LNCaP clone FGC (cell line): Measurements from ENCODE around the gene SLC35A4.
A peak's percentile ranks its signal among the peaks of the same experiment; 100 is the strongest.

Experiments
- DNase-seq: peaks from one replicate; pipeline ENCODE4 v3.0.0-alpha.2; 2011; ENCODE audit warnings: low read depth
- H3K4me3 ChIP-seq: 2 replicates; pipeline ENCODE4 v1.5.1; 2011; ENCODE audit warnings: mild to moderate bottlenecking, low read depth, low read length, control low read depth
- TF ChIP-seq, protein P1 (sequence below): IDR thresholded peaks from 2 replicates; pipeline ENCODE4 v1.5.1; 2012; ENCODE audit warnings: mild to moderate bottlenecking; ENCODE audit not compliant: control insufficient read depth, insufficient read depth; ENCODE audit errors: extremely low read depth

The SLC35A4 gene, protein sequence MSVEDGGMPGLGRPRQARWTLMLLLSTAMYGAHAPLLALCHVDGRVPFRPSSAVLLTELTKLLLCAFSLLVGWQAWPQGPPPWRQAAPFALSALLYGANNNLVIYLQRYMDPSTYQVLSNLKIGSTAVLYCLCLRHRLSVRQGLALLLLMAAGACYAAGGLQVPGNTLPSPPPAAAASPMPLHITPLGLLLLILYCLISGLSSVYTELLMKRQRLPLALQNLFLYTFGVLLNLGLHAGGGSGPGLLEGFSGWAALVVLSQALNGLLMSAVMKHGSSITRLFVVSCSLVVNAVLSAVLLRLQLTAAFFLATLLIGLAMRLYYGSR

DNA sequence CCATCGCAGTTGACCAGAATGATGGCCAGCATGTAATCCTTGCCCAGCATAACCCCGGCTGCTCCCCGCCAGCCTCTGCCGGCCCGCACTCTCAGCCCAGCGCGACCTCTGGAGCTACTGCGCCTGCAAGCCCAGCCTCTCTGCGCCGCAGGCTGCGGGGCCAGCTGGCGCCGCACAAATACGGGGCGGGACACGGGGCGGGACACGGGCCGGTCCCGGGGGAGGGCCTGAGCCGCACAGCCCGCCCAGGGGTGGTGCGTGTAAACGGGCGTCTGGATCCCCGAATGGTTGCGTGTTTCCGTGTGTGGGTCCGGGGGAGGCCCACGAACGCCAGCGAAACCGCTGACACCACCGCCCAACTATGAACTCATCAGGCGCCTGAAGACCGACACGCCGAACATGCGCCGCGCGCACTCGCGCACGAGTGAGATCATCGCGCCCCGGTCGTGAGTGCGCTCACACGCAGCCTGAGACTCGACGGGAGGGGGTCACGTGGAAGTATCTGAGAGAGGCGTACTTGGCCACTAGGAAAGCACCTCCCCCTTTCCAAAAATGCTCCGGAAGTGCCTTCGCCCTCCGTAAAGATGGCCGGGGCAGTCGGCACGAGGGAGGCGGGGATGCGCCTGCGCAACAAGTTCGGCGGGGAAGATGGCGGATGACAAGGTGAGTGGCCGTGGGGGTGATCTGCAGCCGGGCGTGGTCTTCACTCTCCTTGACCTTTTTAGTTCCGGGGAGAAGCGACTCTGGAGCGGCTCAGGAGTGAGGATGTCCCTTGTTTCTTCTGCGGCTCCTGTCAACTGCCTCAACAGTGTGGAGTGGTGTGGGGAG, at the start of gene SLC35A4, which contains the start of gene APBB3:
TSS of gene SLC35A4 (plus strand) at position 633 of the 828 bp plus-strand sequence. CDS start 2,342 bp downstream, outside the sequence.
TSS of gene APBB3 (minus strand) at position 403 of the 828 bp plus-strand sequence. CDS start at position 50, 353 bp downstream.
- TF ChIP-seq, protein P1, sequence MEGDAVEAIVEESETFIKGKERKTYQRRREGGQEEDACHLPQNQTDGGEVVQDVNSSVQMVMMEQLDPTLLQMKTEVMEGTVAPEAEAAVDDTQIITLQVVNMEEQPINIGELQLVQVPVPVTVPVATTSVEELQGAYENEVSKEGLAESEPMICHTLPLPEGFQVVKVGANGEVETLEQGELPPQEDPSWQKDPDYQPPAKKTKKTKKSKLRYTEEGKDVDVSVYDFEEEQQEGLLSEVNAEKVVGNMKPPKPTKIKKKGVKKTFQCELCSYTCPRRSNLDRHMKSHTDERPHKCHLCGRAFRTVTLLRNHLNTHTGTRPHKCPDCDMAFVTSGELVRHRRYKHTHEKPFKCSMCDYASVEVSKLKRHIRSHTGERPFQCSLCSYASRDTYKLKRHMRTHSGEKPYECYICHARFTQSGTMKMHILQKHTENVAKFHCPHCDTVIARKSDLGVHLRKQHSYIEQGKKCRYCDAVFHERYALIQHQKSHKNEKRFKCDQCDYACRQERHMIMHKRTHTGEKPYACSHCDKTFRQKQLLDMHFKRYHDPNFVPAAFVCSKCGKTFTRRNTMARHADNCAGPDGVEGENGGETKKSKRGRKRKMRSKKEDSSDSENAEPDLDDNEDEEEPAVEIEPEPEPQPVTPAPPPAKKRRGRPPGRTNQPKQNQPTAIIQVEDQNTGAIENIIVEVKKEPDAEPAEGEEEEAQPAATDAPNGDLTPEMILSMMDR, result no peak
- DNase-seq, result peak; percentile 97
- peak within 1 kb of the TSS; percentile 80 for H3K4me3 ChIP-seq

DNA sequence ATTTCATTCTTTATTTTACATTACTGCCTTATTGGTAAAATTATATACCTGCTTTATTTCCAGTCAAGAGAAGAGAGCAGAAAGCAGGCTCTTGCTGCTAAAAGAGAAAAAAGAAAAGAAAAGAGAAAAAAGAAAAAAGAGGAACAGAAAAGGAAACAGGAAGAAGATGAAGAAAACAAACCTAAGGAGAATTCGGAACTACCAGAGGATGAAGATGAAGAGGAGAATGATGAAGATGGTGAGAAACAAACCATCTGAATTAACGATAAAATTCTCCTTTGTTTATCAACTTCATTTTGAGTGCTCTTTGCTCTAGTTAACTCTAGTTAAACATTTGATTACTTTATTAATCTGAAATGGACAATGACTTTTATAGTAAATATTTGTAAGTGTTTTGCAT, 40.6 kb upstream of the SLC35A4 start:
- TF ChIP-seq, protein P1, result no peak
- DNase-seq, result no peak
- no peak overlapping the region for H3K4me3 ChIP-seq

DNA sequence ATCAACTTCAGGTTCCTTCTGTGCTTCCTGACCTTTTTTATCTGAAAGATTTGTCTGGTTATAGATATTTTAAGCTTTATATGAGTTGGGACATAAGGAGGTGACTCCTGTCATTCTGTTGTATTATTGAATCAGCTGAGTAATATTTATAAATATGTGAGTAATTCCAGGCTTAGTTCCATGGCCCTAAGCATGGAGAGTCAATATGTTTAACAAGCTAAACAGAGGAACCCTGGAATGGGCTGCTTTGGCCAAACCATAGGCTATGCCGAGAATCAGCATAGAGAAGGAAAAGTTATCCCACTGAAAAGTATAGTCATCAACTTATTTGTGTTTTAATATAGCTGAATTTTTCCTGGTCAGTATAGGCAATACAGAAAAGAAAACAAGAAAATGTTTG, 24.4 kb upstream of the SLC35A4 start:
- DNase-seq, result no peak
- no peak overlapping the region for H3K4me3 ChIP-seq
- TF ChIP-seq, protein P1, result no peak

DNA sequence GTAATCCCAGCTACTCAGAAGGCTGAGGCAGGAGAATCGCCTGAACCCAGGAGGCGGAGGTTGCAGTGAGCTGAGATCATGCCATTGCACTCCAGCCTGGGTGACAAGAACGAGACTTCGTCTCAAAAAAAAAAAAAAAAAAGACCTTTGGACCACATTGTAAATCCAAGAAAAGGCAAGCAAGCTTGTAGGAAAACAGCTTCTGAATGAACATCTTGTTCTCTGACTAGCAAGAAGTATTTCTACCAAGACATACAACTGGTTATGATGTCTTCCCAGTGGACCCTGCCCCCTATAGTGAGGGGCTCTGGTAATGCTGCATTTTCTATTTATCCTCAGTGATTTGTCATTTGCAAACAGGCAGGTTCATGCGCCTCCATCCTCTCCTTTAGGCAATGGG, 21.7 kb upstream of the SLC35A4 start:
- TF ChIP-seq, protein P1, result no peak
- no peak overlapping the region for H3K4me3 ChIP-seq
- no peak for DNase-seq

DNA sequence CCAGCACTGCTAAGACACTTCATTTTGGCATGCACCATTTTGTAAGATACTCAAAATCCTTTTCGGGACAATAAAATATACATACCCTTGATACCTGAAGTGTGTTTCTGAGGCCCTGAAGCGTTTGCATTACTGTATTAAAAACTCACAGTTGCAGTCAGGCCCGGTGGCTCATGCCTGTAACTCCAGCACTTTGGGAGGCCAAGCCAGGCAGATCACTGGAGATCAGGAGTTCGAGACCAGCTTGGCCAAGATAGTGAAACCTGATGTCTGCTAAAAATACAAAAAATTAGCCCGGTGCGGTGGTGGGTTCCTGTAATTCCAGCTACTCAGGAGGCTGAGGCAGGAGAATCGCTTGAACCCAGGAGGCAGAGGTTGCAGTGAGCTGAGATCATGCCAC, 19.6 kb upstream of the SLC35A4 start:
- no peak for DNase-seq
- no peak overlapping the region for H3K4me3 ChIP-seq
- TF ChIP-seq, protein P1, result no peak

DNA sequence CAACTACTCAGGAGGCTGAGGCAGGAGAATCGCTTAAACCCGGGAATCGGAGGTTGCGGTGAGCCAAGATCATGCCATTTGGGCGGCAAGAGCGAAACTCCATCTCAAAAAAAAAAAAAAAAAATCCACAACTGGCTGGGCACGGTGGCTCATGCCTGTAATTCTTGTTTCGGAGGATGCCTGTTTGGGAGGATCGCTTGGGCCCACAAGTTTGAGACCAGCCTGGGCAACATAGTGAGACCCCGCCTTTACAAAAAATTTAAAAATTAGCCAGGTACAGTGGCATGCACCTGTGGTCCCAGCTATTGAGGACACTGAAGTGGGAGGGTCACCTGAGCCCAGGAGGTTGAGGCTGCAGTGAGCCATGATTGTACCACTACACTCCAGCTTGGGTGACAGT, 19.0 kb upstream of the SLC35A4 start:
- no peak overlapping the region for H3K4me3 ChIP-seq
- no peak for DNase-seq
- TF ChIP-seq, protein P1, result no peak
